Breast epithelium (tissue), 4 donors: ENCODE data around the gene THSD4. TPM values are rescaled to one million over a fixed set of nuclear protein-coding genes. Genes with fewer than 3 reads are reported as not detected.

Experiments
- DNase-seq, 2 donors: peaks; one replicate each; pipeline ENCODE4 v3.0.0-alpha.2; 2019; ENCODE audit warnings: low spot score in 2 of 2
- H3K27ac ChIP-seq, 2 donors: fragments of 200-600 bp; sonication (generic) in 1 of 2; one replicate each; pipeline ENCODE4 v1.5.1; 2016 to 2019; ENCODE audit warnings: mild to moderate bottlenecking in 1 of 2
- H3K27me3 ChIP-seq, 2 donors: fragments of 200-600 bp; sonication (generic) in 1 of 2; one replicate each; pipeline versions ENCODE4 v1.5.1 to v1.6.0; 2017 to 2019; ENCODE audit warnings: control low read depth in 1 of 2, mild to moderate bottlenecking in 1 of 2
- H3K36me3 ChIP-seq: fragments of 200-600 bp; one replicate; pipeline ENCODE4 v1.5.1; 2019
- H3K4me1 ChIP-seq, 2 donors: fragments of 200-600 bp; sonication (generic); one replicate each; pipeline ENCODE4 v1.5.1; 2016 to 2019; ENCODE audit warnings: control low read depth in 1 of 2
- H3K4me3 ChIP-seq, 3 donors: fragments of 200-600 bp; sonication (generic); 1 replicate in 2 of 3; 2 replicates in 1 of 3; pipeline ENCODE4 v1.5.1; 2016 to 2019; ENCODE audit warnings: mild to moderate bottlenecking in 3 of 3, moderate library complexity in 2 of 3
- H3K9me3 ChIP-seq, 2 donors: fragments of 200-600 bp; sonication (generic) in 1 of 2; one replicate each; pipeline ENCODE4 v1.5.1; 2016 to 2019; ENCODE audit warnings: control low read depth in 1 of 2
- POLR2A ChIP-seq: fragments of 450-650 bp; IDR thresholded peaks from one replicate; pipeline ENCODE4 v1.6.1; 2016; ENCODE audit warnings: antibody characterized with exemption, mild to moderate bottlenecking, moderate library complexity
- POLR2AphosphoS5 ChIP-seq, 3 donors: sonication (generic); formaldehyde crosslinking; IDR thresholded peaks; one replicate each; pipeline ENCODE4 v1.6.1; 2017; ENCODE audit warnings: antibody characterized with exemption in 3 of 3
- intact Hi-C: fragments of 100-400 bp; cut with DNase I; formaldehyde crosslinking; loops from one replicate; pipeline ENCODE4 v1.15.1; 2023; ENCODE audit warnings: low total_unique reads
- total RNA-seq, 3 donors: library from RNA; depleted of rRNA; stranded (reverse); fragments of >200 nt; gene quantifications; one replicate each; pipeline ENCODE4 v1.1.0, GENCODE V29; 2016
- TF ChIP-seq, protein P1 (sequence below), 3 donors: fragments of 450-650 bp; IDR thresholded peaks; one replicate each; pipeline ENCODE4 v1.5.1; 2016 to 2017; ENCODE audit warnings: antibody characterized with exemption in 3 of 3, mild to moderate bottlenecking in 3 of 3, moderate library complexity in 3 of 3

THSD4 gene
- total RNA-seq, 3 donors from 2014 or later, result 0.64 to 58.7 (median 41.3) TPM

GRCh38 chr15:71792521-71792920 is 677.2 kb downstream of the THSD4 start:
- intact Hi-C loops, result no loop called here
- no peaks in the 10 kb centered on the region for H3K9me3 ChIP-seq
- TF ChIP-seq, protein P1, sequence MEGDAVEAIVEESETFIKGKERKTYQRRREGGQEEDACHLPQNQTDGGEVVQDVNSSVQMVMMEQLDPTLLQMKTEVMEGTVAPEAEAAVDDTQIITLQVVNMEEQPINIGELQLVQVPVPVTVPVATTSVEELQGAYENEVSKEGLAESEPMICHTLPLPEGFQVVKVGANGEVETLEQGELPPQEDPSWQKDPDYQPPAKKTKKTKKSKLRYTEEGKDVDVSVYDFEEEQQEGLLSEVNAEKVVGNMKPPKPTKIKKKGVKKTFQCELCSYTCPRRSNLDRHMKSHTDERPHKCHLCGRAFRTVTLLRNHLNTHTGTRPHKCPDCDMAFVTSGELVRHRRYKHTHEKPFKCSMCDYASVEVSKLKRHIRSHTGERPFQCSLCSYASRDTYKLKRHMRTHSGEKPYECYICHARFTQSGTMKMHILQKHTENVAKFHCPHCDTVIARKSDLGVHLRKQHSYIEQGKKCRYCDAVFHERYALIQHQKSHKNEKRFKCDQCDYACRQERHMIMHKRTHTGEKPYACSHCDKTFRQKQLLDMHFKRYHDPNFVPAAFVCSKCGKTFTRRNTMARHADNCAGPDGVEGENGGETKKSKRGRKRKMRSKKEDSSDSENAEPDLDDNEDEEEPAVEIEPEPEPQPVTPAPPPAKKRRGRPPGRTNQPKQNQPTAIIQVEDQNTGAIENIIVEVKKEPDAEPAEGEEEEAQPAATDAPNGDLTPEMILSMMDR (IDR thresholded peaks at IDR 0.05), result no peak
- TF ChIP-seq POLR2AphosphoS5 (IDR thresholded peaks at IDR 0.05) (no peak), POLR2A (no peak)
- H3K4me3 ChIP-seq, result no peak overlapping the region
- no peaks in the 10 kb centered on the region for H3K36me3 ChIP-seq
- DNase-seq, result no peak
- no peaks in the 10 kb centered on the region for H3K4me1 ChIP-seq
- no peak overlapping the region for H3K27ac ChIP-seq
- H3K27me3 ChIP-seq, result no peaks in the 10 kb centered on the region

DNA sequence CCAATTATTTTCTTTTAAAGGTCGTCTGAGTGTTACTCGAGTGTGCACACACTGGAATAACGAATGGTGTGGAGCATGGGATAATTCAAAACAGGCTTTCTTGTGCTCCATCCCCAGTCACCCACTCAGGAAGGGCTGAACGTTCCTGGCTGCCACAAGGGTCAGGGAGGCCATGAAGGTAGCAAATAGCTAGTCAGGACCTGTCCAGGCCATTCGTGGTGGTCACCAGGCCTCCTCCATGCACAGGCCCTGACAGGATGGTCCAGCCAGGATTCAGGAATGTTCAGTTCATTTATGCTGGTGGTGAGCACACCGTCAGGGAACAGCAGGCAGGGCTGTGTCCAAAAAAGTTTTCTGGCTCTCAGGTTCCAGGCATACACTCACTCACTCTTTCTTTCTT is 683.4 kb downstream of the THSD4 start:
- no peaks in the 10 kb centered on the region for H3K27me3 ChIP-seq
- no peaks in the 10 kb centered on the region for H3K36me3 ChIP-seq
- H3K27ac ChIP-seq, result no peak overlapping the region
- H3K4me1 ChIP-seq, result no peaks in the 10 kb centered on the region
- no peak for DNase-seq
- H3K4me3 ChIP-seq, result no peak overlapping the region
- TF ChIP-seq POLR2AphosphoS5 (IDR thresholded peaks at IDR 0.05) (no peak), POLR2A (no peak)
- TF ChIP-seq, protein P1 (IDR thresholded peaks at IDR 0.05), result no peak
- H3K9me3 ChIP-seq, result no peaks in the 10 kb centered on the region
- intact Hi-C loops, result no loop called here

DNA sequence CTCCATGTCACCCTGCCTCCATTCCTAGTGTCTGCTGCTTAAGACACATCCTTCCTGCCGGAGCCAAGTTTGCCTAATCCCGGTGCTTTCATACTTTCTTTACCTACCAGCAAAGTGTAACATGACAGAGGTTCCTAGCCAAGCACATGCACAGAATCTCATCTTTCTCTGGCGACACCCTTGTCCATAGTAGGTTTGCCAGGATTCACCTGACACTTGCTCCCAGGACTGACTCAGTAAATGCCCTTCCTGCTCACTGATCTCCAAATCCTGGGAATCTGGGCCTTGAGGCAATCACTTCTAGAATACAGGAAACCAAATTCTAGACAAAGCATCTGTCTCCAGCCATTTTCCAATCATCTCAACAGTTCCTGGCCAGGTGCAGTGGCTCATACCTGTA is 684.9 kb downstream of the THSD4 start:
- intact Hi-C loops, result no loop called here
- H3K4me1 ChIP-seq, result no peaks in the 10 kb centered on the region
- no peak for DNase-seq
- H3K36me3 ChIP-seq, result no peaks in the 10 kb centered on the region
- H3K9me3 ChIP-seq, result no peaks in the 10 kb centered on the region
- TF ChIP-seq, protein P1 (IDR thresholded peaks at IDR 0.05), result no peak
- no peak for TF ChIP-seq POLR2A
- TF ChIP-seq POLR2AphosphoS5 (IDR thresholded peaks at IDR 0.05), result no peak
- H3K27me3 ChIP-seq, result no peaks in the 10 kb centered on the region
- no peak overlapping the region for H3K27ac ChIP-seq
- H3K4me3 ChIP-seq, result no peak overlapping the region

GRCh38 chr15:71800835-71801745 is 685.8 kb downstream of the THSD4 start:
- Histone ChIP-seq H3K27me3 (no peaks in the 10 kb centered on the region), H3K36me3 (no peaks in the 10 kb centered on the region), H3K27ac (no peak overlapping the region), H3K9me3 (no peaks in the 10 kb centered on the region), H3K4me1 (no peaks in the 10 kb centered on the region), H3K4me3 (no peak overlapping the region)
- DNase-seq, result peak in 1 of 2 donors; percentile 29
- TF ChIP-seq, protein P1 (IDR thresholded peaks at IDR 0.05), result peak; percentile 74 to 90 (median 87)
- no peak for TF ChIP-seq POLR2A
- intact Hi-C loops, result no loop called here

GRCh38 chr15:71801935-71802655 is 686.8 kb downstream of the THSD4 start:
- no peaks in the 10 kb centered on the region for H3K9me3 ChIP-seq
- no peak overlapping the region for H3K27ac ChIP-seq
- H3K36me3 ChIP-seq, result no peaks in the 10 kb centered on the region
- DNase-seq, result no peak
- H3K4me1 ChIP-seq, result no peaks in the 10 kb centered on the region
- H3K27me3 ChIP-seq, result no peaks in the 10 kb centered on the region
- intact Hi-C loops, result loop anchor here (2.0 kb wide), 1 partner anchor 53 kb away; no protein-coding TSS in a partner anchor
- H3K4me3 ChIP-seq, result no peak overlapping the region
- TF ChIP-seq, protein P1 (IDR thresholded peaks at IDR 0.05), result no peak
- TF ChIP-seq POLR2AphosphoS5 (IDR thresholded peaks at IDR 0.05) (no peak), POLR2A (no peak)
